CD4-positive, alpha-beta T cell treated with Interleukin-1 beta for 1 hour (primary cell): ENCODE results near the gene NANS.
"Not testable (repeated sequence)": the region's sequence is repeated elsewhere in the genome, so short reads cannot be mapped to it uniquely, and the experiment has no call there.

Experiments
- DNase-seq, 2 donors: peaks; one replicate each; pipeline ENCODE4 v3.0.0-alpha.2; 2020 to 2022

NANS gene

DNA sequence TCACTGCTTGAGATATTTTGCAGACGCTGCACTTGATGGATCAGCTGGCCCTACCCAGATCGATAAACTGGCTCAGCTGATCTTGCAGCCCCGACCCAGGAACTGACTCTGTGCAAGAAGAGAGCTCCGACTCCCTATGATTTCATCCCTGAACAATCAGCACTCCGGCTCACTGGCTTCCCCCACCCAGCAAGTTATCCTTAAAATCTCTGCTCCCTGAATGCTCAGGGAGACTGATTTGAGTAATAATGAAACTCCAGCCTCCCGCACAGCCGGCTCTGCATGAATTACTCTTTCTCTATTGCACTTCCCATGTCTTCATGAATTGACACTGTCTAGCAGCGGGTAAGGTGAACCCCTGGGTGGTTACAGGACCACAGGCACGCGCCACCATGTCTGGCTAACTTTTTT is 16.9 kb upstream of the NANS start:
- DNase-seq, result no peak

DNA sequence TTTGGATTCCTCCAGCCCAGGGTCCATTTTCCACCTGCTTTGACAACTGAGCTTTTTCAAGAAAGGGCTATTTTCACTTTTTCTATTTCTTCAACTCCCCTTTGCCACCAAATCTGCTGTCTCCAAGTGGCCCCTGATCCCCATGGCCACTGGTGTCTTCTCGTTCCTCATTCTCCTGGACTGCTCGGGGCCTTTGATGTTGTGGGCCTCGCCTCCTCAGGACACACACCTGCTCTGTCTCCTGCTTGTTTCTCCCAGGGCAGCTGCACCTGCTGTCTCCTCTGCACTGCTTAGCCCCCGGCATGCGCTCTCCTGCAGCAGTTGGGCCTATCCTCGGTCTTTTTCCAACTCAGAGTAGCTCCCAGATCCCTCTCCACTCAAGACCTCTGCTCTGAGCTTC is 16.3 kb upstream of the NANS start:
- DNase-seq, result no peak

DNA sequence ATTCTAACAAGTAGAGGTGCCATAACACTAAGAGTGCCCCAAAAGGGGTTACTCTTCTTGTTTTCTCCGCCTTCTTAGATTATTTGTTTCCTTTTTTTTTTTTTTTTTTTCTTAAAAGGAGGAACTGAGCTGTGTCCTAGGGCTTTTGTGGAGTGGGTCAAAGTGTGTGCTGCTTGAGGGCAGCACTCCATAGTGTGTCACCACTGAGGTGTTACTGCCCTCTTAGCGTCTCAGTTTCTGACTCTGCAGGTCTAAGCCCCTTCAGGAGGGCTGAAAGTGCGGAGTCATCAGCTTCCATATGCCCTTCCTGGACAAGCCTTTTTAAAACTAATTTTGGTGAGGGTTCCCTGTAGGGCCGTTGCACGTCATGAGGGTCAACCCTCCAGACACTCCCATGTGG is 12.6 kb upstream of the NANS start:
- no peak for DNase-seq

DNA sequence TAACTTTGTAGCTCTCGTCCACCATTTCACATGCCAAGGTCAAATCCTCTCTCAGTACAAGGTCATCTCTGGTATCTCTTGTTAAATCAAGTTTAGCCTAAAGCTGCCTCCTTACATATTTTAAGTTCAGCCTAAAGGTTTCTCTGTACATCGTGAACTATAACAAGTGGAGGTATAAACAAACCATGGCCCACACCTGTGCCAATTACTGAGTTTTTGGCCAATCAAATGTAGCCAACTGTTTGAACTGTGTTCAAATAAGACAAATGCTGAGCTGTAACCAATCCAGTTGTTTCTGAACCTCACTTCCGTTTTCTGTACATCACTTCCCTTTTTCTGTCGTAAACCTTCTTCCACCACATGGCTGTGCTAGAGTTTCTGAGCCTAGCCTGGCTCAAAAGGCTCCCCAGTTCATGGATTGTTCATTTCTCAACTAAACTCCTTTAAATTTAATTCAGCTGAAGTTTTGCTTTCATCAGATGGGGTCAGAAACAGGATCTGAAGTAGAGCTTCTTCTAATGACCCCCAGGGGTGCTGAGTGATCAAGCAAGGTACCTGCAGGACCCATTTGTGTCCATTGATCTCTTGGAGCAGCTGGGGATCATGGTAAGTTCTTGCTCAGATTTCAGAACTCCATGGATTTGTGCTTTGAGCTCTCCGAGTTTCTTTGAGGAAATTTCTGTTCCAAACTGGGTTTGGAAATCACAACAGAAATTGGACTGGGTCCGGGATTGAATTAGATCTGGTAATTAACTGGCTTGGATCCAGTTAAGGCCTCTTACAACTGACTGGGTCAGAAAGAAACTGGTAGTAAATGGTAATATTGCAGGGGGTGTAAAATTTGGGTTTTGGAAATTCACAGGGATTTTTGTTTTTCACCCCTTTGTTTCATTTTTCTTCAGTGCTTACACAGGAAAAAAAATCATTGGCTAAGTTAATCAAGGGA is 11.0 kb upstream of the NANS start:
- peak; percentile 59 to 80 for DNase-seq

DNA sequence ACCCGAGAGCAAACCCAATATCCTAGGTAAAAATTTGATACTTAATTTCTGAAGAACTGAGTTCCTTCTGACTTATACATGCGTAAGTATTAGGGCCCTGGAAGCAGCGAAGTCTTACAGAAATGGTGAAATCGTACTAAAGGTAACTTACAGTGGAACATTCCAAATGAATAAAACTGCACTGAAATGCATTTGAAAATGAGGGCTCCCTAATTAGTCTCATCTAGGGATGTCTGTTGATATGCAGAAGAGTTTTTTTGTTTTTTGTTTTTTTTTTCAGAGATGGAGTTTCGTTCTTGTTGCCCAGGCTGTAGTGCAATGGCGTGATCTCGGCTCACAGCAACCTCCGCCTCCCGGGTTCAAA is 10.4 kb upstream of the NANS start:
- DNase-seq, result no peak

DNA sequence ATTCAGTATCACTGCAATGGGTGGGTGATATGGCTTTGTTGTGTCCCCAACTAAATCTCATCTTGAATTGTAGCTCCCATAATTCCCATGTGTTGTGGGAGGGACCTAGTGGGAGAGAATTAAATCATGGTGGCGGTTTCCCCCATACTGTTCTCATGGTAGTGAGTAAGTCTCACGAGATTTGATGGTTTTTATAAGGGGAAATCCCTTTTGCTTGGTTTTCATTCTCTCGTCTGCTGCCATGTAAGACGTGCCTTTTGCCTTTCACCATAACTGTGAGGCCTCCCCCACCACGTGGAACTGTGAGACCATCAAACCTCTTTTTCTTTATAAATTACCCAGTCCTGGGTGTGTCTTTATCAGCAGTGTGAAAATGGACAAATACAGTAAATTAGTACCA is 9.5 kb upstream of the NANS start:
- no peak for DNase-seq

DNA sequence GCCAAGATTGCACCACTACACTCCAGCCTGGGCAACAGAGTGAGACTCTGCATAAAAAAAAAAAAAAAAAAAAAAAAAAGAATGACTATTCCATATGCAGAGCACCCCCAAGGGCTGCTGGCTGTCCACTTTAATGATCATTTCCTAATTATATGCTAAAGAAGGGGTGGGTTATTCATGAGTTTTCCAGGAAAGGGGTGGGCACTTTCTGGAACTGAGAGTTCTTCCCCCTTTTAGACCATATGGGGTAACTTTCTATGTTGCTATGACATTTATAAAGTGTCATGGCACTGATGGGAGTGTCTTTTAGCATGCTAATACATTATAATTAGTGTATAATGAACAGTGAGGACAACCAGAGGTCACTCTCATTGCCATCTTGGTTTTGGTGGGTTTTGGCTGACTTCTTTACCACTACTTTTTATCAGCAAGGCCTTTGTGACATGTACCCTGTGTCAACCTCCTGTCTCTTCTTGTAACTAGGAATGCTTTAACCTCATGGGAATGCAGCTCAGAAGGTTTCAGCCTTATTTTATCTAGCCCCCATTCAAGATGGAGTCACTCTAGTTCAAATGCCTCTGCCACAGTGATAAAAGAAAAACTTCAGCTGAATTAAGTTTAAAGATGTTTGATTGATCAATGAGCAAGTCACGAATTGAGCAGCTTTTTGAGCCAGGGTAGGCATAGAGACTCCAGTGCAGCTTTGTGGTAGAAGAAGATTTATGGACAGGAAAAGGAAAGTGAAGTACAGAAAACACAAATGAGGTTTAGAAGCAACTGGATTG is 7.1 kb upstream of the NANS start:
- no peak for DNase-seq

DNA sequence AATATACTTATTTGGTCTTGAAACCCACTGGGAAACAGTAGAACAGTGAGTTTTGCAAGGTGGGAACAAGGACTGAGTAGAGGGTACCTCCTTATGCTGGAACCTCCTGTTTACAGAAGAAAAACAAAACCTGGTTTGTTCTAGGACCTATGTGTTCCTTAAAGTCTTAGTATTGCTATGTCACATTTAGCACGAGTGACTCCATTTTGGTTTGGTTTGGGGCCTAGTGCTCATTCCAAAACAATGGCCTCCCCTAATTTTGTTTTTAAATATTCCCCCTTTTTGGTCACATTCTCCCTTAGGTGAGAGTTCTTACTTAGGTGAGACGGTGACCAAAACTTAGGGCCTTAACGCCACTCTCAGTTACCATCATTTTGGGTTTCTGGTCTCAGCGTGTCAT is 6.2 kb upstream of the NANS start:
- DNase-seq, result no peak

DNA sequence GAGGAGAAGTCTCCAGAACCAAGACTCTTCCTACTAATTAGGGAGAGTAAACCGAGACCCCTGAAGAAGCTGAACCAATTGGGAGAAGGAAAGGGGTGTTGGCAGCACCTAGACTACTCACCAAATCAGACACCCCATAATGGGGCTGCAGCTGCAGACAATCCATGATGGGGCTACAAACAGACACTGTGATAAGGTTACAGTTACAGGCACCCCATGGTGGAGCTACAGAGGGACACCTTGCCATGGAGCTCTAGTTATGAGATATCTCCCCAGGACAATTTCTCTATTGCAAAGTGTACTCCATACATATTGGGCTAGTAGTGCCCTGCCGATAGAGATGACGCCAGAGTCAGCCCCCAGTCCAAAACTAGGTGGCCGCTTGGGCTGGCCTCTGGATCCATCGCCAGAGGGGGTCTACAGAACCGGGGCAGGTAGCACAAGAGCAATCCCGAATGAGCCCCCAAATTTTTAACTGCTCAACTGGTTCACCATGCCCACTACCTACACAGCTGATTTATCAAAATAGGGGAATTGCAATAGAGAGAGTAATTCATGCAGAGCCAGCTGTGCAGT is 2.1 kb upstream of the NANS start:
- DNase-seq, result no peak

DNA sequence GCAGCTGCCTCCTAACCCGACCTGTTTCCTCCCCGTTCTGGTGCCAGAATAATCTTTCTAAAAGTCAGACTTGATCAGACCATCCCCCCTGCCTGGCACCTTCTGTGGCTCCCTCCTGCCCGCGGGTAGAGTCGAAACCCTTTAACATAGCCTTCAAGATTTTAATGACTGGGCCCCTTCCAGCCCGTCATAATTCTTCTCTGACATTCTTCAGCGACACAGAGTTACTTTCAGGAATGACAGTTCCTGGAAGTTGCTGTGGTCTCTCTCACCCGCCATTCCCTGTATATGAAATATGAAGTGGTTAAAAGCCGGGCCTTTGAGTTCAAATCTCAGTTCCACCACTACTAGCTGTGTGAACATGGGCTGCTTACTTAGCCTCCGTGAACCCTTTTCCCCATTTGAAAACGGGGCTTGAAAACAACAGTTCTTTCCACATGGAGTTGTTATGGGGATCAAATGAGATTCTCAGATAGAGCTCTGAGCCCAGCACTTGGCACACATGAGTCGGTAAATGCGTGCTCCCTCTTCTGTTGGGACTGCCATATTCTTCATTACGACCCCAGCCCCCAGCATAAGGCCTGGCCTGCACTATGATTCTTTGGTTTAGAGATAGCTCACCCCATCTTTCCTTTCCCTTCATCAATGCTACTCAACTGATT is 737 bp downstream of the NANS start:
- DNase-seq, result no peak

DNA sequence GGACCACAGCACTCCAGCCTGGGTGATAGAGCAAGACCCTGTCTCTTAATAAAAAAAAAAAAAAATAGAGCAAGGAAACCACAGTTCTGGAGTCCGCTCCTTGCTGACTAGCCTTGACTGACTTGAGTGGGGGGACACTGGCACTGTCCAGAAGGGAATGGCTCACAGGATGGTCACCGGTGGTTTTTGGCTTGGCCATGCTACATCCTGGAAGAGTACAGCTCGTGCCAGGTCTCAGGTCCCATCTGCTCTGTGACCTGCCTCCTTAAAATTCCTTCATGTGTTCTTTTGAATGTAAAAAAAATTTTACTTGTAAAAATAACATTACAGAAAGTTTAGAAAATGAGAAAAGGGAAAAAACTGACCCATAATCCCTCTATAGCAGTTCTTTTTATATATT is 5.6 kb downstream of the NANS start:
- no peak for DNase-seq

DNA sequence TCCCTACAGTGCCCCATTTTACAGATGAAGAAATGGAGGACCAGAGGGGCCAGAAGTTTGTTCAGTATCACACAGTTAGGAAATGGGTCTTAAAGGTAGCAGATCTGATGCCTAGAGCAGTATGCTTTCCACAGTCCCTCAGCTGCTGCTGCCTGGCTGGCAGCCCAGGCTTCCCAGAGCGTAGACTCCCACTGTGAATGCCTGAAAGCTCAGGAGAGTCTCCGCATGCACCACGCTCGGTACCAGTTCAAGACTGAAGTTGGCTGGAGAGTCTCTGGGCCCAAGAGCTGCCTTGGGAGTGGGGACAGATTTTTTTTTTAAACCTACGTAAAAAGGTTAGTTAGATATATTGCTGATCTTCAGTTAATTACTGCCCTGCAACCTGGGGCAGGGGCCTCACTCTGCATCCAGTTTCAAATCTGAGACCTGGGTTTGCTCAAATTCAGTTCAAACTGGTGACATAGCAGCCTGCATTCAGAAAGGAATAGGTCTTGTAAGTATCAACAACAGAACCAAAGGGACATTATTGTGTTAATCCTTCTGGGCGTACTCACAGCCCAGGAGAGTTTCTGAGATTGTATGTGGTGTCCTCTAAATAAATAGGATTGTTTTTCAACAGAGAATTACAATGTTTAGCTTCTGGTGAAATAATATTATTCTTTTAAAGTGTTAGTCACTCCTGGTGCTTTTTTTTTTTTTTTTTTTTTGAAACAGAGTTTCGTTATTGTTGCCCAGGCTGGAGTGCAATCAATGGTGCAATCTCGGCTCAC is 8.3 kb downstream of the NANS start:
- no peak for DNase-seq

DNA sequence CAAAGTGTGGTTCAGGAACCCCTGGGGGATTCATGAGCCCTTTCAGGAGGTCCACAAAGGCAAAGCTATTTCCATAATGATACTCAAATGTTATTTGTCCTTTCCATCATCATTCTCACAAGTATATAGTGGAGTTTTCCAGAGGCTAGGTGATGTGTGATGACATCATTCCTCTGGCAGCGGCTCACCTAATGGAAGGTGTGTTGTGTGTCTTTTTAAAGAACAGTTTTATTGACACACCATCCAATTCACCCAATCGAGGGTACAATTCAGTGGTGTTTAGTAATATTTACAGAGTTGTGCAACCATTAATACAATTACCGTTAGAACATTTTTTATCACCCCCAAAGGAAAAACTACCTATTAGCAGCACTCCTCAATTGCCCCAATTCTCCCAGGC is 9.7 kb downstream of the NANS start:
- DNase-seq, result no peak

DNA sequence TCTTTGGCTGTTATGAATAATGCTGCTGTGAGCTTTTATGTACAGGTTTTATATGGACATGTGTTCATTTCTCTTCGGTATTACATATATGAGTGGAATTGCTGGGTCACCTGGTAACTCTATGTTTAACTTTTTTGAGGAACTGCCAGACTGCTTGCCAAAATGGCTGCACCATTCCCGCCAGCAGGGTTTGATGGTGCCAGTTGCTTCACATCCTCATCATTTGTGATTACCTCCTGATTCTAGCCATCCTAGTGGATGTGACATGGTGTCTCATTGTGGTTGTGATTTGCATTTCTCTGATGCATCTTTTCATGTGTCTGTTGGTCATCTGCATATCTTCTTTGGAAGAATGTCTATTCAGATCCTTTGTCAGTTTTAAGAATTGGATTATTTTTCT is 10.7 kb downstream of the NANS start:
- no peak for DNase-seq

DNA sequence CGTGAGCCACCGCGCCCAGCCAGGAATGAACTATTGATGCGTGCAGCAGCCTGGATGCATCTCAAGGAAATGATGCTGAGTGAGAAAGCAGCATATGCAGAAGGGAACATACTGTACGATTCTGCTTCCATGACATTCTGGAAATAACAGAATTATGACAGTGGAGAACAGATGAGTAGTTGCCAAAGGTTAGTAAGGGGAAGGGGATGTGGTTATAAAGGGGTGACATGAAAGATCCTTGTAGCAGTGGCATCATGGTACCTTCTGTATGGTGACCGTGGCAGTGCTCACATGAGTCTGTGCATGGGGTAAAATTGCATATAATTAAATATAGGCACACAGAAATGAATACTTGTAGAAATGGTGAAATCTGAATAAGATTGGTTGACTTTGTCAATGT is 13.0 kb downstream of the NANS start:
- DNase-seq, result no peak

DNA sequence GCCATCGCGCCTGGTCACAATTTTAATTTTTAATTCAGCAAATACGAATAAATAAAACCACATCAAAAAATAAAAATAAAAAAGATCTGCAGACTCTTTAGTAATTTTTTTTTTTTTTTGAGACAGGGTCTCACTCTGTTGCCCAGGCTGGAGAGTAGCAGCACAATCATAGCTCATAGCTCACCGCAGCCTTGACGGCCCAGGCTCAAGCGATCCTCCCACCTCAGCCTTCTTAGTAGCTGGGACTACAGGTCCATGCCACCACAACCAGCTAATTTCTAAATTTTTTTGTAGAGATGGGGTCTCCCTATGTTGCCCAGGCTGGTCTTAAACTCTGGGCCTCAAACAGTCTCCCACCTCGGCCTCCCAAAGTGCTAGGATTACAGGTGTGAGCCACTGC is 14.2 kb downstream of the NANS start:
- no peak for DNase-seq

DNA sequence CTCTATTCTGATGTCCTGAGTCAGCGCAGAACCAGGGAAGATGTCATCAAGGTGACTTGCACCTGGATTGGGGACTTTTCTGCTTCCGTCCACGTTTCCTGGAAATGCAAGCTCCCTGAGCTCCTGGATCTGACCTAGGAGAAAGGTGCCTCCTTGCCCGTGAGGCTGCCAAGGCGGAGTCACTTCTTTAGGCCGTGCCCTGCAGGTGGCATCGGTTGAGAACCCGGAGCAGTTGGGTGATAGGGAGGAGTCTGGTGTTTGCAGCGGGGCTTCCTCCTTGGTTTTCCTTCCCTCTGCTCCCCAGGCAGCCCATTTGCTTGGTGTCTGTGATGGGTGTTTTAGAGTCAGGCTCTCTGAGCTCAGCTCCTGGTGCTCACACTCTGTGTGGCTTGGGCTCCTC is 15.2 kb downstream of the NANS start:
- no peak for DNase-seq

DNA sequence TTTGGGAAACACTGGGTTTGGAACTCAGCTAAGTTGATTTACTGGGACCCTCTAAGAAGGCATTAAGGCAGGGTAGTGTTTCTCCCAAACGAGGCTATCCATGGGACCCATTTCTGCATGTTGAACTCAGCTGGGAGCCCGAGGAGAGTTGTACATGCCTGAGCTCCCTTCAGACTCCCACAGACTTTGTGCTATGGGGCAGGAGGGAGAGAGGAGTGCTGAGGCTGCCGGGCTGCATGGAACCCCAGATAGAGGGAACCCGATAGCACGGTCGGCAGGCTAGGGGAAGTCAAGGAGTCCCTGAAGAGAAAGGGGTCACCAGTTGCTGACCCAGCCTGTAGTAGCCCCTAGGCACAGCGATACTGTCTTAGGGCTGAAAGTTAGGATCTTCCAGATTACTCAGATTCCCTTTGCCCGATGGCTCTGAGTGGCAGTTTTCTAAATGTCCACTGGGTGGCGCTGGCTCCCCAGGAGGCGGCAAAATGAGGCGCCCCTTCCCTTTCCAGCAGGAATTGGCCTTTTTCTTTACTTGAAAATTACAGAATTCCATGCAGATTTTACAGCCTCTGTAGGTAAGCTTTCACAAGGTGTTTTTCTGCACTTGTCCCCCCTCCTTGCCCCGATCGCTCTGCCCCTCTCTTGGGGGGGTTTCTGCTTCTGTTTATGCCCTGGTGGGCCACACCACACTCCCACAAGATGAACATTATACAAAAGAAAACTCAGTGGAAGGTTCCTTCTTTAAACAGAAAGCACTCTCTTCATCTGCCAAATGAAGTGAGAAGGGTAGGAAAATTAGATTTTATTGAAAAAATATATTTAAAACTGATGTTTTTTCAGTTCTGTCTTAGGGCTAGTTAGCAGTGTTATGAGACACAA is 17.8 kb downstream of the NANS start:
- DNase-seq, result peak; percentile 61 to 72

DNA sequence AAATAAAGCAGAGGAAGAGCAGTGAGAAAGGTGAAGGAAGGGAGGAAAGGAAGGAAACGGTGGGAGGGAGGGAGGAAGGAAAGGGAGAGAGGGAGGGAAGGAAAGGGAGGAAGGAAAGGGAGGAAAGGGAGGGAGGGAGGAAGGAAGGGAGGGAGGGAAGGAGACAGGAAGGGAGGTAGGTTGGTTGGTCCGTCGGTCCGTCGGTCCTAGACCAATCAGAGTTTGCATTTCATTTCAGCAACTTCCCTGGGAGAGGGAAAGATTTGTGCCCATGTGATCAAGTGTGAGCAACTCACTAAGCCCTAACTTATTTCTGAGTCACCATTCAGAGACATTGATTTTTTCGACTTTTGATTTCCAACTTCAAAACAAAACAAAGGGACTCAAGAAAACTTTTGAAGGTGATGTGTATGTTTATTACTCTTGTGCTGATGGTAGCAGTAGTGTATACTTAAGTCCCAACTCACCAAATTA is 18.8 kb downstream of the NANS start:
- DNase-seq, result peak in 1 of 2 donors; percentile 45

DNA sequence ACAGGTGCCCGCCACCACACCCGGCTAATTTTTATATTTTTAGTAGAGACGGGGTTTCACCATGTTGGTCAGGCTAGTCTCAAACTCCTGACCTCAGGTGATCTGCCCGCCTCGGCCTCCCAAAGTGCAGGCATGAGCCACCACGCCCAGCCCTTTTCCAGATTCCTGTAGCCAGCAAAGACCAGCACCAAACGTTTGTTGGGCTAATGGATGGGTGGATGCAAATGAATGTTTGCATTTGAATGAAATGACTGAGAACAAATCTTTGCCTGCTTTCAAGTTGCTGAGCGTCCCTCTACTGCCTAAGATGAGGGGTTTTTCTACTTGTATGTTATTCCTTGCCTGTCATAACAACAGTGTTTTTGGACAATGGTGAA is 20.0 kb downstream of the NANS start:
- not testable (repeated sequence) for DNase-seq

DNA sequence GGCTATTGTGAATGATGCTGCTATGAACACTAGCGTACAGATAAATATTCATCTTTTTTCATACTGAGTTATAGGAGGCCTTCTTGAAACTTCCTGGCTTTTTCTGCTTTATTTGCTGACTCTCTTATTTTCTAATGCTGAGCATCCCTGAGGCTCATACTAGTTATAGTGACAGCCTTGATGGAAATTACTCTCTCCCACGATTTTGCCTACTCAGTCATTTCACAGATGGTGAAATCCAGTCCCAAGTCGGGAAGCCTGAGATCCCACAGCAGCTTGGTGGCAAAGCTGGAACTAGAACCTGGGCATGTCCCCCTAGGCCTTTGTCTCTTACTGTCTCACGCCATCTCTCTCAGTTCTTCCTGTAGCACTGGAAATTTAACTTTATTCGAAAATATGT is 22.4 kb downstream of the NANS start:
- no peak for DNase-seq
